ENCODE measurements around the gene CREB5.

Gene CREB5

GRCh38 chr7:28570970-28571288 lies 158.6 kb downstream of the CREB5 start:
- DNase-seq (ENCODE audit: low read depth, low spot score): no peak
- peak overlapping the region; percentile 40 for H3K27ac ChIP-seq

DNA sequence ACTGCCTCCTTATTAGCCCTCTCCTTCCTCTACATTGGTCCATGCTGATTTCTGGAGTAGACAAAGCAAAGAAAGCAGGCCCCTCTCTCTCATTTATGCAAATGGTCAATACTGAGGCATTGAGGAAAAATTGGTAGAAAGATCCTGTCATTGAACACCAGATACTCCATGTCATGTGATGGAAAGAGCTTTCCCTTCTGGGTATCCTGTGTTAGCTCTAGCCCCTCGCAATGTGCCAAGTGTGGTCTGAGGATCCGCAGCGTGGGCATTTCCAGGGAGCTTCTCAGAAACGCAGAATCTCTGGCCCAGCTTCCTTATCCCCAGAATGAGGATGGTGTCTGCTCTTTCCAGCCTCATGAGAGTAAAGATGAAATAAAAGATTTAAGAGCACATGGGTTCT lies 159.1 kb downstream of the CREB5 start:
- DNase-seq (ENCODE audit: low read depth, low spot score): no peak
- peak overlapping the region; percentile 40 for H3K27ac ChIP-seq

DNA sequence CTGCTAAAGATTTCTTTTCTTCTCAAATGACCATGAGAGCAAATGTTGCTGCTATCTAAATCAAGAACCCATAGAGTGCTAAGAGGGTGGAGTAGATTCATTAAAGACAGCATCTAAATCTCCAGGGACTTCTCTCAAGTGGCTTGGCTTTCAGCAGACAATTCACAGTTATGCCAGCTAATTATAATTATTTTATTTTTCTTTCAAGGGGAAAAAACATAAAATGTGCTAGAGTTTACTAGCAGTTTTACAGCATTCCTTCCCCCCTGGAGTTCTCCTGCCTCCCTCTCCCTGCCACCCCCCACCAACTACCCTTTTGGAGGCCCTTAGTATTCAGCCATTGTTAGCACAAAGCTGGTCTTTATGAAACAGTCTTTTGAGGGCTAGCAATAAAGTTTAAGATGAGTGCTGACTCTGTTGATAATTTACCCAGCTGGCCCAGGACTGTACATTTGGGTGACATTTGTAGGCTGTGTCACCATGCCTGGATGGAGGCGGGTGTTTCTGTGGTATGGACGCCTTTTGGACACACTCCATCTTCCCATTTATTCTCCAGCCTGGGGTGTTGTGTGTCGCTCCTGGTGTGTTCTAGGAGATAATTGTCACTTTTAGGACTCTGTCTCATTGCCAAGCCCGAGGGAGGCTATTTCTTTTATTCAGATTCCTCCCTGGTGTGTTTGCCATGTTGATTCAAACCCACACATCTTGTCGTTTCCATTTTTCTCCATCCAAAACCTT lies 160.2 kb downstream of the CREB5 start:
- DNase-seq (ENCODE audit: low read depth, low spot score): no peak
- H3K27ac ChIP-seq: no peak overlapping the region

GRCh38 chr7:28573059-28573553 lies 160.8 kb downstream of the CREB5 start:
- no peak for DNase-seq (ENCODE audit: low read depth, low spot score)
- H3K27ac ChIP-seq: no peak overlapping the region

DNA sequence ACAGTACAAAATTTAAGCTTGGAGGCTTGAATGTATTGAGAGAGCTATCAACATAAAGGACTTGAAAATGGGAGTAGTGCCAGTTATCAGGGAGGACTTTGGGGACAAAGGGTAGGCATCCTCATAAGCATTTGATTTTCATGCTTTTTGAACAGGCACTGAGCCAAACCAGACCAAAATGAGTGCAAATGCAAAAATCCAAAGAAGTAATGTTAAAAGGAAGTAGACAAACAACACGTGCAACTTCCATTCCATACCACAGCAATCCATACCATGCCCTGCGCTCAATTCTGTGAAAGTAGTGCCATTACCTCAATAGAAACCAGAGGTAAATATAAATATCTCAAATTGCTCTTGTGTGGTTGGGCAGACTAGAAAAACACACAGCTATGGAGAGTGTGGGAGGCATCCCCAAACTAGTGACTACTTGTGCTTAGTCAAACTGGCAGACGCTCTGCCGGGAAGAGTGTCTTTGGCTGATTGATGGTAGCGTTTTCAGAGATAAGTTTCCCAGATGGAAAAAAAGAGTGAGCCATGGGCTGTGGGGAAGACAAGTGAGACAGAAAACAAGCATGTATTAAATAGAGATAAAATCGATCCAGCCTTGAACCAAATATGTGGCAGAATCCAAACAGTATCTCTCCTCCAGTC lies 161.5 kb downstream of the CREB5 start:
- H3K27ac ChIP-seq: no peak overlapping the region
- no peak for DNase-seq (ENCODE audit: low read depth, low spot score)

- H3K27ac ChIP-seq: peak overlapping the region; percentile 4
- DNase-seq (ENCODE audit: low read depth, low spot score): no peak
These were observed 162.9 kb downstream of the CREB5 start for GRCh38 chr7:28575241-28575643.

DNA sequence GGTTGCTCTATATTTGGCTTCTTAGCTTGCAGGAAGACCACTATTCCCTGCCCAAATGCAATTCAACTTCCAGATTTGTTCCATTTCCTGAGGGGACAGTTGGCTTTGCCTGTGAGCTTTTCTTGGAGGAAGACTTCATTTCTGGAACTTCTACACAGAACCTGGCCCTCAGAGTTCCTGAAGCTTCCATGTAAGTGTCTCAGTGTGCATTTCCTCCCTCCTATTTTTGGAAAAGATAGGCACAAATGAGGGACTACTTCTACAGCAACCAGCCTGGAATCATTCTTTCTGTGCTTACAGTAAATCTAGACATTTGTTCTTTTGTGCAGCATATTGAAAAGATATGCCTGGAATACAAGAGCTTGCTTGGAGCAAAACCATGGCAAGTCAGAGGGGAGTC lies 164.3 kb downstream of the CREB5 start:
- DNase-seq (ENCODE audit: low read depth, low spot score): no peak
- H3K27ac ChIP-seq: no peak overlapping the region

- no peak for DNase-seq (ENCODE audit: low read depth, low spot score)
- H3K27ac ChIP-seq: no peak overlapping the region
These were observed 167.3 kb downstream of the CREB5 start for GRCh38 chr7:28579571-28579970.

GRCh38 chr7:28580665-28581064 lies 168.3 kb downstream of the CREB5 start:
- no peak for DNase-seq (ENCODE audit: low read depth, low spot score)

DNA sequence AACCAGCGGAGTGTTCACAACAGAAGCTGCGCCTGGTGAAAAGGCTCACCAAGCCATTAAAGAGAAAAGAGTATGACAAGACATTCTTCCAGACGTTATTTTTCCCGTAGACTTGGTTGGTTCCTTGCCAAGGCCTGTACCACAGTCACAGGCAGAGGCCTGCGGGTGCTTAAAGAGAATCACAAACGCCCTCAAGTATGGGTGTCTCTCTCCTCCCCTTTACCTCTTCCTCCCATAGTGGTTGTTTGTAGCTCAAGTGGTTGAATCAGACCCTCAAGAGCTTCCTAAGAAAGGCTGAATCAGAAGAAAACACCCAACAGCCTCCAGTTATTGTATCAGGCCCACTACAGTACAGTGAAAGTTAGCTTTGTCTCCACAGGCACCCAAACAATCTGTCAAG lies 169.0 kb downstream of the CREB5 start:
- H3K27ac ChIP-seq: no peak overlapping the region
- no peak for DNase-seq (ENCODE audit: low read depth, low spot score)

More at GRCh38 chr7:28580665-28581064, 168.3 kb downstream of the CREB5 start:
- H3K27ac ChIP-seq: no peak overlapping the region

- DNase-seq (ENCODE audit: low read depth, low spot score): no peak
These were observed 169.9 kb downstream of the CREB5 start for GRCh38 chr7:28582226-28582625.

GRCh38 chr7:28584235-28584634 lies 171.9 kb downstream of the CREB5 start:
- DNase-seq (ENCODE audit: low read depth, low spot score): no peak
- H3K27ac ChIP-seq: no peak overlapping the region

More at GRCh38 chr7:28582226-28582625, 169.9 kb downstream of the CREB5 start:
- H3K27ac ChIP-seq: no peak overlapping the region

DNA sequence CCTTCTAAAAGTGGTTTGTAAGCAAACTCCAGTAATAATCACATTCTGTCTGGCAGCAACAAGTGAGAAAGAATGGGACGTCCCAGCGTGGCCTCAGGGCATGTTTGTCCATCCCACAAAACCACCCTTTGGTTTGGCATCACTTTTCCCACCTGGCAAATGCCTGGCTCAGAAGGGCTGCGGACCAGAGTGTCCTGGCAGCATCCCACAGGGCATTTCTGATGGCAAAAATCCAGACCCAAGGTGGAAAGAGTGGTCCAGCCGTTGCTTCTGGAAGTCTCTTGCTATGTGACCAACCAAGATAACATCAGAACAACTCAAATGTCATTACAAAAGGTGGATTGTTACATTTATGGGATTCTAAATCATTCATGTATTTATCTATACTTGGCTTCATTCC lies 174.4 kb downstream of the CREB5 start:
- no peak overlapping the region for H3K27ac ChIP-seq
- no peak for DNase-seq (ENCODE audit: low read depth, low spot score)

DNA sequence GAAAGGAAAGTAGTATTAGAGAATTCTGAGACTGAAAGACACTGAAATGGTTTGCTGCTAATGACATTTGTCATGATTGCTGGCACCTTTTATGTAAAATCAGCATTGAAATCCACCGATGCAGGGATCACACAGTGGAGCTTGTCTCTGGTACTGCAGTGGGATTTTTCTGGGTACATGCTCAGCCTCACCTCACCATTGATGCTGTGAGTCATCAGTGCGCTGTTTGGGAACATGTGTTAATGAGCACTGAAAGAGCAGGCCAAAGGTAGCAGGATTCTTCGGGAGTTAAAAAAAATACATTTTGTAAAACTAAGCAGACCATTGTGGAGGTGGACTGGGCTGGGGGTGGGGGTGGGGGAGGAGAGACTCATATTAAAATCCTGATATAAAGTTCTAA lies 174.9 kb downstream of the CREB5 start:
- H3K27ac ChIP-seq: no peak overlapping the region
- no peak for DNase-seq (ENCODE audit: low read depth, low spot score)

- DNase-seq (ENCODE audit: low read depth, low spot score): no peak
These were observed 176.3 kb downstream of the CREB5 start for GRCh38 chr7:28588602-28589001.

GRCh38 chr7:28591041-28591674 lies 178.8 kb downstream of the CREB5 start:
- H3K27ac ChIP-seq: no peak overlapping the region
- no peak for DNase-seq (ENCODE audit: low read depth, low spot score)

More at GRCh38 chr7:28588602-28589001, 176.3 kb downstream of the CREB5 start:
- H3K27ac ChIP-seq: no peak overlapping the region

DNA sequence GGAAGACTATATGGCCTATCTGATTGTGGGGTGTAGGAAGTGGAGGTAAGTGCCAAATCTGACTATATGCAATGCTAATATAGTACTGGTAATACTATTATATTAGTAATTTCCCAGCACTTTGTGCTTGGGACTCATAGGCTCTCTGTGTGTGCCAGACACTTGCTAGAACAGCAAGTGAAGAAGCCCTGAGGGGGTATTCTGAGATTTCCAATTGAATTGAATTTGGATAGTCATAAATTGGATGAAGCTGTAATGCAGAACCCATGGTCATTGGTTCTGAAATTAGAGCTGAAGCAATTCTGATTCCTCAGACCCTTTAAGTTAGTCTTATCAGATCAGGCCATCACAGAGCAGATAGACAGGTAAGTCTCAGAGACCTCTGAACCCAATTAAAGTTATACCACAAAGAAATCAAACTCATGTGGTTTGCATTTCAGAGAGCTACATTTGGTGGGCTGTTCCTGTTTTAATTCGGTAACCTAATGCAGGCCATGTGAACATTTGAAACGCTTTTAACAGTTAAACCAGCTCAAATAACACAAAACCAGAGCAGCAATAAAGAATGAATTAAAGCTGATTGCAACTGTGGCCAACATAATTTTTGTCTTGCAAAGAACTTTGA lies 179.5 kb downstream of the CREB5 start:
- no peak overlapping the region for H3K27ac ChIP-seq
- DNase-seq (ENCODE audit: low read depth, low spot score): no peak

GRCh38 chr7:28592861-28593260 lies 180.5 kb downstream of the CREB5 start:
- DNase-seq (ENCODE audit: low read depth, low spot score): no peak
- H3K27ac ChIP-seq: no peak overlapping the region

GRCh38 chr7:28595076-28595475 lies 182.8 kb downstream of the CREB5 start:
- no peak for DNase-seq (ENCODE audit: low read depth, low spot score)
- no peak overlapping the region for H3K27ac ChIP-seq

- peak overlapping the region; percentile 12 for H3K27ac ChIP-seq
- no peak for DNase-seq (ENCODE audit: low read depth, low spot score)
These were observed 183.5 kb downstream of the CREB5 start for GRCh38 chr7:28595801-28596200.

Measured in epithelial cell of prostate (primary cell).